Lower lobe of right lung (tissue), 2 donors: Measurements from ENCODE around the gene GLRA3. TPM values are rescaled to one million over a fixed set of nuclear protein-coding genes. Genes with fewer than 3 reads are reported as not detected.
"Not testable (repeated sequence)": the region's sequence is repeated elsewhere in the genome, so short reads cannot be mapped to it uniquely, and the experiment has no call there.

ENCODE experiments used
- ATAC-seq, 2 donors: fragments of 200-7000 bp; cut with Tn5 transposase; one replicate each; pipeline ENCODE4 v1.9.1; 2020 to 2022; ENCODE audit warnings: mild to moderate bottlenecking in 2 of 2, moderate library complexity in 2 of 2
- DNase-seq: peaks from one replicate; pipeline ENCODE4 v3.0.0-alpha.2; 2020
- H3K27ac ChIP-seq: fragments of 200-600 bp; one replicate; pipeline ENCODE4 v1.8.0; 2022
- H3K27me3 ChIP-seq: fragments of 200-600 bp; one replicate; pipeline ENCODE4 v1.8.0; 2022; ENCODE audit warnings: low read depth
- H3K36me3 ChIP-seq: fragments of 200-600 bp; one replicate; pipeline ENCODE4 v1.8.0; 2022; ENCODE audit warnings: mild to moderate bottlenecking
- H3K4me1 ChIP-seq: fragments of 200-600 bp; one replicate; pipeline ENCODE4 v1.8.0; 2022
- H3K4me3 ChIP-seq: fragments of 200-600 bp; one replicate; pipeline ENCODE4 v1.8.0; 2022; ENCODE audit warnings: mild to moderate bottlenecking
- H3K9me3 ChIP-seq: fragments of 200-600 bp; one replicate; pipeline ENCODE4 v1.8.0; 2022
- intact Hi-C: fragments of 100-400 bp; cut with DNase I; formaldehyde crosslinking; loops from one replicate; pipeline ENCODE4 v1.11.0; 2022
- total RNA-seq: library from RNA; stranded (reverse); fragmentation: NEBNext Ultra II Directional; extraction: Animal tissue kit (Norgen Biotek cat#: 25700); gene quantifications from one replicate; pipeline ENCODE4 v1.2.1, GENCODE V29; 2021
- TF ChIP-seq, protein P1 (sequence below): fragments of 200-600 bp; IDR thresholded peaks from one replicate; pipeline ENCODE4 v1.8.0; 2022; ENCODE audit warnings: antibody characterized with exemption, mild to moderate bottlenecking
- donor health status: DM: no; HTN: yes; CAD: no; lungs with severe emphysema.

The GLRA3 gene
- total RNA-seq, 1 donor from 2014 or later = not detected

DNA sequence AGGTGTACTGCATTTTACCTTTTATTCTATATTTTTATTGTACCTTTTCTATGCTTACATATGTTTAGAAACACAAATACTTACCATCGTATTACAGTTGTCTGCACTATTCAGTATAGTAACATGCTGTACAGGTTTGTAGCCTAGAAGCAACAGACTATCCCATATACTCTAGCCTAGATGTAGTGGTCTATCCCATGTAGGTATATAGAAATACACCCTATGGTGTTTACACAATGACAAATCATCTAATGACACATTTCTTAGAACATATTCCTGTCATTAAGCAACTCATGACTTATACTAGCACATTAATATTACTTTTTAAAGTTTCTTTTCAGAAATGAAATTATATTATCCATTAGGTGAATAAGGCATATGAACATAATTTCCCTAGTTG lies 195.6 kb downstream of the GLRA3 start:
- intact Hi-C loops = loop anchor here (5.0 kb wide), 1 partner anchor 266 kb away; no protein-coding TSS in a partner anchor
- ATAC-seq (no peak), DNase-seq (no peak)
- Histone ChIP-seq H3K9me3 (no peaks in the 10 kb centered on the region), H3K27me3 (no peaks in the 10 kb centered on the region), H3K4me1 (peaks cover 5% of the 10 kb centered on the region), H3K4me3 (no peak overlapping the region), H3K27ac (no peak overlapping the region), H3K36me3 (no peaks in the 10 kb centered on the region)
- TF ChIP-seq, protein P1, sequence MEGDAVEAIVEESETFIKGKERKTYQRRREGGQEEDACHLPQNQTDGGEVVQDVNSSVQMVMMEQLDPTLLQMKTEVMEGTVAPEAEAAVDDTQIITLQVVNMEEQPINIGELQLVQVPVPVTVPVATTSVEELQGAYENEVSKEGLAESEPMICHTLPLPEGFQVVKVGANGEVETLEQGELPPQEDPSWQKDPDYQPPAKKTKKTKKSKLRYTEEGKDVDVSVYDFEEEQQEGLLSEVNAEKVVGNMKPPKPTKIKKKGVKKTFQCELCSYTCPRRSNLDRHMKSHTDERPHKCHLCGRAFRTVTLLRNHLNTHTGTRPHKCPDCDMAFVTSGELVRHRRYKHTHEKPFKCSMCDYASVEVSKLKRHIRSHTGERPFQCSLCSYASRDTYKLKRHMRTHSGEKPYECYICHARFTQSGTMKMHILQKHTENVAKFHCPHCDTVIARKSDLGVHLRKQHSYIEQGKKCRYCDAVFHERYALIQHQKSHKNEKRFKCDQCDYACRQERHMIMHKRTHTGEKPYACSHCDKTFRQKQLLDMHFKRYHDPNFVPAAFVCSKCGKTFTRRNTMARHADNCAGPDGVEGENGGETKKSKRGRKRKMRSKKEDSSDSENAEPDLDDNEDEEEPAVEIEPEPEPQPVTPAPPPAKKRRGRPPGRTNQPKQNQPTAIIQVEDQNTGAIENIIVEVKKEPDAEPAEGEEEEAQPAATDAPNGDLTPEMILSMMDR = no peak

DNA sequence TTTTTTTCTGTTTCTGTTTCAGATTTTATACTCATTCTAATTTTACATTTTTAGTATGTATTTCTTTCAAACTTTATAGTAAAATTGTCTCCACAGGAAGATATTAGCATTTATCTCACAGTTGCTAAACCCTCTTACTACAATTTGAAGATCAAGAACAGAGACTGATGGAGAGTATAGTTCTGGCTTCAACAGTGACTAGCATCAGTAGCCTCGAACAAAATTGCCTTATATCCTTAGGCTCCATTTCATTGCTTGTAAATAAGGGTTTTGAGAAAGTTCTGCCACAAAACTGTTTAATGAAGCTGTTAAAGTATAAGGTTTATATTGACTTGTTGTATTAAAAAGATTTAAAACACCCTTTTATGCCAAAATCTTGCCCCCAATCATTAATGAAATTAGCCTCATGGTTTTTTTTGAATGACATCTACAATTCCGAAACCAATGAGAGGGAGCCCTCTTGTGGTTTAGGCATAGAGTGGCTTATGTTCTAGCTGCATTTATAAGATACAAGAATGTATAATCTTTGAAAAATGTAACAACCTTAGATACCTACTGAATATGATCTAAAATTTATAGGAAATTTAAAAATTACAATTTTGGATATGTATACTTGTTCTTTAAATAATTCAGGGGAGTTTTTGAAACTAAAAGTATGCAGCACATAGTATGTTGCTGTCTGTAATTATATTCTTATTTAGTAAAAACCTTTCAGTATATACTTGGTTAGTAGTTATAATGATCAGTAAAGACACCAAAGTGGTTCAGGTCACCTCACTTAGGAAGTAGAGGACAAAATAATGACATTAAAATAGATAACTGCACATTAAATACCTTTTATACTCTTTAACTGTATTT lies 196.9 kb downstream of the GLRA3 start:
- Histone ChIP-seq H3K27me3 (no peaks in the 10 kb centered on the region), H3K27ac (no peak overlapping the region), H3K4me3 (no peak overlapping the region), H3K9me3 (no peaks in the 10 kb centered on the region), H3K36me3 (no peaks in the 10 kb centered on the region), H3K4me1 (peaks cover 5% of the 10 kb centered on the region)
- peak; percentile 61 to 68 for ATAC-seq
- DNase-seq = no peak
- TF ChIP-seq, protein P1 = peak; percentile 79
- intact Hi-C loops = loop anchor here (5.0 kb wide), 1 partner anchor 265 kb away; no protein-coding TSS in a partner anchor

DNA sequence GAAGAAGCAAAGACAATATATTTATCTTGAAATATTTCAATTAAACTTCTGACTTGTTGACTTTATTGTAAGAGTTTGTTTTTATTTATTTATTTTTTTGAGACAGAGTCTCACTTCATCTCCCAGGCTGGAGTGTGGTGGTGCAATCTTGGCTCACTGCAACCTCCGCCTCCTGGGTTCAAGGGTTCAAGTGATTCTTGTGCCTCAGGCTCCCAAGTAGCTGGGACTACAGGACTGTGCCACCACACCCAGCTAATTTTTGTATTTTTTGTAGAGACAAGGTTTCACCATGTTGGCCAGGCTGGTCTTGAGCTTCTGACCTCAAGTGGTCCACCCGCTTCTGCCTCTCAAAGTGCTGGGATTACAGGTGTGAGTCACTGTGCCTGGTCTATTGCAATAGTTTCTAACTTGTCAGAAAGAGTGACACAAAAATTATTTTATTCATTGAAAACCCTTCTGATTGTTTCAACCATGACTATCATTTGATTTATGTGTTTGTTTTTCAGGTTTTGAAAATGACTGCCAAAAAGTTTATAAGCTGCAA lies 199.1 kb downstream of the GLRA3 start:
- H3K36me3 ChIP-seq, H3K4me1 ChIP-seq, H3K4me3 ChIP-seq, H3K27ac ChIP-seq, H3K9me3 ChIP-seq, H3K27me3 ChIP-seq: not testable (repeated sequence)
- ATAC-seq (peak in 1 of 2 donors; percentile 61), DNase-seq (peak; percentile 42)
- intact Hi-C loops = loop anchor here (5.0 kb wide), 1 partner anchor 263 kb away; no protein-coding TSS in a partner anchor

- intact Hi-C loops = no loop called here
- no peaks in the 10 kb centered on the region for H3K27me3 ChIP-seq
- TF ChIP-seq, protein P1 = no peak
- H3K36me3 ChIP-seq = no peaks in the 10 kb centered on the region
- DNase-seq (no peak), ATAC-seq (no peak)
- no peak overlapping the region for H3K27ac ChIP-seq
- peaks cover 5% of the 10 kb centered on the region for H3K4me1 ChIP-seq
- H3K9me3 ChIP-seq = no peaks in the 10 kb centered on the region
- H3K4me3 ChIP-seq = no peak overlapping the region
Observed at GRCh38 chr4:174629265-174629664, 199.8 kb downstream of the GLRA3 start.

DNA sequence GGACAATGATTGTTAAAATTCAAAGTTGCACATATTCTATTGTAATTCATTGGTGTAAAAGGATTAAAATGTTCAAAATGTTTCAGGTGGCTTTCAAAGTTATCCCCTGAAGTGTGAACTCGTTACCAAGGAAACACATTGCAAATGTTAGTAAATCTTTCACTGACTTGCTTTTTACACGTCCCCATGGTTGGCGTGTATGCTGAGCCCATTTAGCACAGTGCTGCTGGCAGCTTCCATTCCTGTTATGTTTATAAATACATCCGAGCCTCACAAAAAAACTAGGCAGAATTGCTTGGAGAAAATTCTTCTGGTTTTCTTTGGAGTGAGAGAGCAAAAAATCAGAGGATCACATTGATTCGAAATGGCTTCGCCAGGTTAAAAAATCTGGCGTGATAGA lies 200.9 kb downstream of the GLRA3 start:
- DNase-seq (no peak), ATAC-seq (no peak)
- intact Hi-C loops = no loop called here

More for the DNA sequence above, 200.9 kb downstream of the GLRA3 start:
- TF ChIP-seq, protein P1 = no peak
- H3K4me3 ChIP-seq = no peak overlapping the region
- H3K4me1 ChIP-seq = peaks cover 5% of the 10 kb centered on the region
- no peaks in the 10 kb centered on the region for H3K9me3 ChIP-seq
- H3K27ac ChIP-seq = no peak overlapping the region
- no peaks in the 10 kb centered on the region for H3K36me3 ChIP-seq
- no peaks in the 10 kb centered on the region for H3K27me3 ChIP-seq
